ENCODE results near the gene PCDH11Y. TPM values are rescaled to one million over a fixed set of nuclear protein-coding genes. Genes with fewer than 3 reads are reported as not detected.
"Not testable (repeated sequence)": the region's sequence is repeated elsewhere in the genome, so short reads cannot be mapped to it uniquely, and the experiment has no call there.

Gene PCDH11Y
- polyA plus RNA-seq, 1 donor from 2014 or later = 0.64 TPM

DNA sequence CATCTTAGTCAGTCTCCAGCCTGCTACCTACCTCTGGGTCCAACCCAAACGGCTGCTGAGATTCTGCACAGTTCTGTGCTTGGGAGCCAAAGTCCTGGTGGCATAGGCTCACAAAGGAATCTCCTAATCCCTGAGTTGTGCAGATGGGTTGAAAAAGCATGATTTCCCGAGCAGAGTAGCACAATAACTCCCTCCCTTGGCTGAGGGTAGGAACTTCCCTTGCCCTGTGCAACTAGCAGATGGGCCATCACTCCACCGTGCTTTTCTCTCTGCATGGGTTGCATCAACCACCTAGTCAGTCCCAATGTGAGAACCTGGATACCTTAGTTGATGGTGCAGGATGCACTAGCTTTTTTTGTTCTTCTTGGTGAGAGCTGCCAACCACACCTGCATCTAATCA is 82.9 kb downstream of the PCDH11Y start:
- H3K36me3 ChIP-seq (ENCODE audit: insufficient read depth, low read length); H2AFZ ChIP-seq (ENCODE audit: low read depth, low read length); H3K9me3 ChIP-seq (ENCODE audit: low read length); H3F3A ChIP-seq (ENCODE audit: insufficient read depth, low read length, poor library complexity, severe bottlenecking); H3K9me2 ChIP-seq (ENCODE audit: insufficient read depth, low read length); H3K27ac ChIP-seq (ENCODE audit: low read length); H3K27me3 ChIP-seq (ENCODE audit: insufficient read depth, low read depth, low read length); H3K4me3 ChIP-seq (ENCODE audit: low read length); H4K20me1 ChIP-seq (ENCODE audit: insufficient read depth); H3K4me2 ChIP-seq (ENCODE audit: low read length); H3K9ac ChIP-seq (ENCODE audit: low read length); H3K79me2 ChIP-seq (replicated peaks; ENCODE audit: insufficient read depth, low read length): not testable (repeated sequence)

DNA sequence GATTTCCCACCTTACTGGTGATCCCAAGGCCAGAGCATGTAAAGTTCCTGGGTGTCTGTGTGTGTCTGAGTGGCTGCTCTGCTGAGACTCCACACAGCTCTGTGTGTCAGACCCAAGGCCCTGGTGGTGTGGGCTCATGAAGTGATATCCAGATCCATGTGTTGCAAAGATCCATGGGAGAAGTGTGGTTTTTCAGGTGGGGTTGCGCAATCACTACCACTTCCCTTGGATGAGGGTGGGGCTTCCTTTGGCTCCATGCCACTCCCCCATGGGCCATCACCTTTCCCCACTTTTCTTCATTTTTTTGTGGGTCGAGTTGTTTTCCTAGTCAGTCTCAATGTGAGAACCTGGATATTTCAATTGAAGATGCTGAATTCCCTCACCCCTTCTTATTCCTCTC is 182.9 kb downstream of the PCDH11Y start:
- H4K20me1 ChIP-seq (ENCODE audit: insufficient read depth); H3K27me3 ChIP-seq (ENCODE audit: insufficient read depth, low read depth, low read length); H3K9ac ChIP-seq (ENCODE audit: low read length); H3K79me2 ChIP-seq (replicated peaks; ENCODE audit: insufficient read depth, low read length); H2AFZ ChIP-seq (ENCODE audit: low read depth, low read length); H3K4me2 ChIP-seq (ENCODE audit: low read length); H3F3A ChIP-seq (ENCODE audit: insufficient read depth, low read length, poor library complexity, severe bottlenecking); H3K27ac ChIP-seq (ENCODE audit: low read length); H3K9me2 ChIP-seq (ENCODE audit: insufficient read depth, low read length); H3K4me3 ChIP-seq (ENCODE audit: low read length); H3K36me3 ChIP-seq (ENCODE audit: insufficient read depth, low read length); H3K9me3 ChIP-seq (ENCODE audit: low read length): not testable (repeated sequence)

DNA sequence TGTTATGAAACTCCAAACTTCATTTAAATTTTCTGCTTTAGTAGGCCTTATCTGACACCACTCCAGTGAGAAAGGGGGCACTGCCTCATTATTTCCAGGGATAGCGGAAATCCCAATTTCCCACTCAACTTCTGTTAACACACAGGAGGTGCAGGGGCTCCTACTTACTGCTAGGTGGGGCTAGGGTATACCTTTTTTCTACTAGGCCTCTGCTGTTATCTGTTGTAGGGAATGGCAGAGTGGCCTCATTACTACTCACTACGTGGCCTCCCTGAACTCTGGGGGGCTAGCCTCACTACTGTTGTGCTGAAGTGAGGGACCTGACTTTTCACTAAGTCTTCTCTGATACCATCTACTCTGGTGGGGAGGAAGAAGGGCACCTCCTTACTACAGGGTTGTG is 215.0 kb downstream of the PCDH11Y start:
- H3K79me2 ChIP-seq (replicated peaks; ENCODE audit: insufficient read depth, low read length); H3K36me3 ChIP-seq (ENCODE audit: insufficient read depth, low read length); H3K4me3 ChIP-seq (ENCODE audit: low read length); H3K27me3 ChIP-seq (ENCODE audit: insufficient read depth, low read depth, low read length); H4K20me1 ChIP-seq (ENCODE audit: insufficient read depth); H3K9ac ChIP-seq (ENCODE audit: low read length); H2AFZ ChIP-seq (ENCODE audit: low read depth, low read length); H3F3A ChIP-seq (ENCODE audit: insufficient read depth, low read length, poor library complexity, severe bottlenecking); H3K27ac ChIP-seq (ENCODE audit: low read length); H3K9me3 ChIP-seq (ENCODE audit: low read length); H3K9me2 ChIP-seq (ENCODE audit: insufficient read depth, low read length); H3K4me2 ChIP-seq (ENCODE audit: low read length): not testable (repeated sequence)

DNA sequence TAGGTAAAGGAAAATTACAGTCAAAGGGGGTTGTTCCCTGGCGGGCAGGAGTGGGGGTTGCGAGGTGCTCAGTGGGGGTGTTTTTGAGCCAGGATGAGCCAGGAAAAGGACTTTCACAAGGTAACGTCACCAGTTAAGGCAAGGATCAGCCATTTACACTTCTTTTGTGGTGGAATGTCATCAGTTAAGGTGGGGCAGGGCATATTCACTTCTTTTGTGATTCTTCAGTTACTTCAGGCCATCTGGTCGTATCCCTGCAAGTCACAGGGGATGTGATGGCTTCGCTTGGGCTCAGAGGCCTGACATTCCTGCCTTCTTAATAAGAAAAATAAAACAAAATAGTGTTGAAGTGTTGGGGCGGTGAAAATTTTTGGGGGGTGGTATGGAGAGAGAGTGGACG is 324.8 kb downstream of the PCDH11Y start:
- not testable (repeated sequence) for H3K79me2 ChIP-seq (replicated peaks; ENCODE audit: insufficient read depth, low read length); H3K27ac ChIP-seq (ENCODE audit: low read length); H3K4me3 ChIP-seq (ENCODE audit: low read length); H3K36me3 ChIP-seq (ENCODE audit: insufficient read depth, low read length); H3K9me3 ChIP-seq (ENCODE audit: low read length); H4K20me1 ChIP-seq (ENCODE audit: insufficient read depth); H3F3A ChIP-seq (ENCODE audit: insufficient read depth, low read length, poor library complexity, severe bottlenecking); H3K27me3 ChIP-seq (ENCODE audit: insufficient read depth, low read depth, low read length); H3K9ac ChIP-seq (ENCODE audit: low read length); H3K9me2 ChIP-seq (ENCODE audit: insufficient read depth, low read length); H3K4me2 ChIP-seq (ENCODE audit: low read length); H2AFZ ChIP-seq (ENCODE audit: low read depth, low read length)

DNA sequence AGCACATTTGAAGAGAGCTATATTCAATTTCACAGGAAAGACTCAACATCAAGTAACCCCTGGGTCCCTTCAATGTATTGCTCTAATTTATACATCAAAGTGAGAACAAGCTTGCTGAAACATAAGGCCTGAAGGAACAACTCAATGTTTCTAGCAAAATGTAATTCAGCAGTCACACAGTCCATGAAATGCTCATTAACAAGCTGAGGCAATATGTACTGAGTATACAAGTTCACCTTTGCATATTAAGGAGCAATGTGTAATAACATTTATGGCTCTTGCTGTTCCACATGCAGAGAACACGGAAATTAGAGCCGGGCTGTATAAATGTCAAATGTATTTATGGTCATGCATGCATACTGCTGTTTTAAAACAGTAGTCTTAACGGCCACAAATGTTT is 342.1 kb downstream of the PCDH11Y start:
- H3K27ac ChIP-seq (ENCODE audit: low read length); H3K9me3 ChIP-seq (ENCODE audit: low read length); H3K9me2 ChIP-seq (ENCODE audit: insufficient read depth, low read length); H4K20me1 ChIP-seq (ENCODE audit: insufficient read depth); H3K36me3 ChIP-seq (ENCODE audit: insufficient read depth, low read length); H3K4me2 ChIP-seq (ENCODE audit: low read length); H3K4me3 ChIP-seq (ENCODE audit: low read length); H3K27me3 ChIP-seq (ENCODE audit: insufficient read depth, low read depth, low read length); H2AFZ ChIP-seq (ENCODE audit: low read depth, low read length); H3K9ac ChIP-seq (ENCODE audit: low read length); H3F3A ChIP-seq (ENCODE audit: insufficient read depth, low read length, poor library complexity, severe bottlenecking); H3K79me2 ChIP-seq (replicated peaks; ENCODE audit: insufficient read depth, low read length): not testable (repeated sequence)

DNA sequence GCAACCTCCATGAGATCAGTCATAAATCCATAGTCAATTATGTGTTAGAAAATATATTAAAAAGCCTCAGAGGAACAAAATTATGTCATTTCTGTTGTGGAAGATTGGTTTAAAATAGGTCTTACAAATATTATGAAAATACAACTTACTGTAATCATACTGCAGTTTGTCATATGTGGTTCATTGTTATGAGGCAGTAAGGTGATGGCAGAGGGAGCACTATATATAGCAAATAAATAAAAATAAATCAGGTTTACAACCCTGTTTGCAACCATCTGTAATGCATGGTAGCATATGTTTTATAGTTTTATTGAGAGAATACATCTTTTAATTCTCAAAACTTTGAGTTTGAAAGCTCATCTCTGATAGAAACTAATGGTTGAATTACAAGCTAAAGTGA is 543.6 kb downstream of the PCDH11Y start:
- H3K79me2 ChIP-seq (replicated peaks; ENCODE audit: insufficient read depth, low read length); H2AFZ ChIP-seq (ENCODE audit: low read depth, low read length); H3K9me3 ChIP-seq (ENCODE audit: low read length); H3K27ac ChIP-seq (ENCODE audit: low read length); H3F3A ChIP-seq (ENCODE audit: insufficient read depth, low read length, poor library complexity, severe bottlenecking); H3K27me3 ChIP-seq (ENCODE audit: insufficient read depth, low read depth, low read length); H3K36me3 ChIP-seq (ENCODE audit: insufficient read depth, low read length); H4K20me1 ChIP-seq (ENCODE audit: insufficient read depth); H3K4me3 ChIP-seq (ENCODE audit: low read length); H3K9me2 ChIP-seq (ENCODE audit: insufficient read depth, low read length); H3K9ac ChIP-seq (ENCODE audit: low read length); H3K4me2 ChIP-seq (ENCODE audit: low read length): not testable (repeated sequence)

DNA sequence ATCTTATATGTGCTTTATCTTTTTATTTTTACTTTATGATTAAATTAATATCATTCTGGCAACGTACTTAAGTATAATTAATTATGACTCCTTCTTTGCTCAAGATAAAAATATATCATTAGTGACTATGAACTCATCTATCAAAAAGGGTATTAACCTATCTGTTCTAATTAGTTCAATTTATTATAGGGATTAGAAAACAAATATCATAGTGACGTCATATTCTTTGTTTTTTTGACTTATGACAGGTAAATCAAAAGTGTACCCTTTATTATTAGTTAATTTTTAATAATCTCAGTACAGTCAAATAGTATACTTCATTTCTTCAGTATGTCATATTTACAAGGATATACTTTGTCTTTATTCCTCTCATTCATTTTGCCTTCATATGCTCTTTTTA is 638.5 kb downstream of the PCDH11Y start:
- H3K27ac ChIP-seq (ENCODE audit: low read length); H3K4me3 ChIP-seq (ENCODE audit: low read length); H3K79me2 ChIP-seq (replicated peaks; ENCODE audit: insufficient read depth, low read length); H4K20me1 ChIP-seq (ENCODE audit: insufficient read depth); H3K9me3 ChIP-seq (ENCODE audit: low read length); H3K36me3 ChIP-seq (ENCODE audit: insufficient read depth, low read length); H2AFZ ChIP-seq (ENCODE audit: low read depth, low read length); H3K27me3 ChIP-seq (ENCODE audit: insufficient read depth, low read depth, low read length); H3K9ac ChIP-seq (ENCODE audit: low read length); H3F3A ChIP-seq (ENCODE audit: insufficient read depth, low read length, poor library complexity, severe bottlenecking); H3K4me2 ChIP-seq (ENCODE audit: low read length); H3K9me2 ChIP-seq (ENCODE audit: insufficient read depth, low read length): not testable (repeated sequence)

DNA sequence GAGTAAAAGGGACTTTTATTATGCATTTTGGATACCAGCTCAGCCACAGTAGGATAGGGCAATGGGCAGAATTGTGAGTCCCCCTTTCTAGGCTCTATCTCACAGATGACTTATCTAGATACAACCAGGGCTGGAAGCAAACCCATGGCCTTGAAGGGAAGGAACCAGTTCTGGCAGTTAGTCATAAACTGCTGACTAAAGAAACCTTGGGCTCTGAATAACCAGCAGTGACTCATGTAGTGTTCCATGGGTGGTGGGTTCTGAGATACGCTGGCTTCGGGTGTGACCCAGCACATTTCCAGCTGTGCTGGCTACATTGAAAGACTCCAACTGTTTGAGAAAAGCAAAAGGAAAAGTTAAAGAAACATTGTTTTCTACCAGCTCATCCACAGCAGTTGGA is 679.2 kb downstream of the PCDH11Y start:
- H3K9me3 ChIP-seq (ENCODE audit: low read length); H3K79me2 ChIP-seq (replicated peaks; ENCODE audit: insufficient read depth, low read length); H3K4me2 ChIP-seq (ENCODE audit: low read length); H3K27me3 ChIP-seq (ENCODE audit: insufficient read depth, low read depth, low read length); H3K4me3 ChIP-seq (ENCODE audit: low read length); H3K9ac ChIP-seq (ENCODE audit: low read length); H3K36me3 ChIP-seq (ENCODE audit: insufficient read depth, low read length); H2AFZ ChIP-seq (ENCODE audit: low read depth, low read length); H4K20me1 ChIP-seq (ENCODE audit: insufficient read depth); H3K9me2 ChIP-seq (ENCODE audit: insufficient read depth, low read length); H3K27ac ChIP-seq (ENCODE audit: low read length); H3F3A ChIP-seq (ENCODE audit: insufficient read depth, low read length, poor library complexity, severe bottlenecking): not testable (repeated sequence)

Measured in neural cell (in vitro differentiated cells).